Ovary (tissue), 3 donors: ENCODE measurements around the gene IRAK1.

ENCODE experiments used
- CTCF ChIP-seq, 3 donors: fragments of 450-650 bp in 2 of 3; fragments of 200-600 bp in 1 of 3; IDR thresholded peaks; one replicate each; pipeline versions ENCODE4 v1.5.1 to v1.8.0; 2016 to 2022; ENCODE audit warnings: antibody characterized with exemption in 3 of 3, mild to moderate bottlenecking in 1 of 3
- EP300 ChIP-seq: sonication (generic); formaldehyde crosslinking; IDR thresholded peaks from one replicate; pipeline ENCODE4 v1.6.1; 2017; ENCODE audit warnings: antibody characterized with exemption
- POLR2A ChIP-seq: fragments of 450-650 bp; IDR thresholded peaks from one replicate; pipeline ENCODE4 v1.6.1; 2017; ENCODE audit warnings: antibody characterized with exemption, mild to moderate bottlenecking, moderate library complexity
- donor health status: DM: no; HTN: no; CAD: no.

DNA sequence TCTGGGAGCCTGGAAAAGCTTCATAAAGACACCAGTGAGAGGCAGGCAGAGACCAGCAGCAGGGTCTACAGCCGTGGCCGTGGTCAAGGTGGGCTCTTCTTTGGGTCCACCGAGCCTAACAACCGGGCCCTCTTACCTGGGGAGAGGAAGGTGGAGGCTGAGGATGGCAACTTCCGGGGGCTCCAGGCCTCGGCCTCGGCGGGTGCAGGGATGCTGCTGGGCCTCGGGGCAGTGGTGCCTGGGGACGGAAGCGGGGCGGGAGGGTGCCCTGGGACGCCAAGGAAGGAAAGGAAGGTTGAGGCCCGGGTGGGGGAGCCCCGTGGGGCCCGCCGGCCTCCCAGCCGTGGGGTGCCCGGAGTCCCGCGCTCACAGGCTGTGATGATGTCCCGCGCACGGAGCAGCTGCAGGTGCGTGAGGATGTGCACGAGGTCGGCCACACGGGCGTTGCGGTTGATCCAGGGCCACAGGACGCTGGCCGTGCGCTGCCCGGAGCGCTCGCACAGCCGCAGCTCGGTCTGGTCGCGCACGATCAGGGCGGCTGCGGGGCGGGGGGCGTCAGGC is 561 bp downstream of the IRAK1 start:
- TF ChIP-seq POLR2A (no peak), CTCF (IDR thresholded peaks at IDR 0.05) (no peak), EP300 (no peak)
